Measurements from ENCODE around the gene AHI1. TPM values are rescaled to one million over a fixed set of nuclear protein-coding genes. Genes with fewer than 3 reads are reported as not detected.
A peak's percentile ranks its signal among the peaks of the same experiment; 100 is the strongest.

Gene AHI1
- total and polyA plus RNA-seq, 3 donors from 2014 or later = 33.9 to 93.1 (median 56.4) TPM

DNA sequence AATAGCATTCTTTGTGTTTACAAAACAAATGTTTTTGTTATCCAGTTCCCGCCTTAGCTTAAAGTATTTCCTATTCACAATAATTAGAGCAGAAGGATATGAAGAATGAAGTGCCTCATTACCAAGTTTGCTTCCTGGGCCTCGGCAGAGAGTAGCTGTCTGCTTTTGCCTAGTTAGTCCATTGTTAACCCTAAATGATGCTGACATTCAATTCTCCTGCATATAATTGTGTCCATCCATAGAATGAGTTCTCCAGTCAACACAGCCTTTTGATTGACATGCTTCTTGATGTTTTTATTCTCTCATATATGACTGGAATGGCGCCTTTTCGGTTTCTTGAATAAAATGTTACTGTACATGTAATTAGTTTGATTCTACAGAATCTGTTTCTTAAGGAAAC, 215.6 kb downstream of the AHI1 start:
- DNase-seq = no peak
- H3K9me3 ChIP-seq = no peaks in the 10 kb centered on the region
- H3K27ac ChIP-seq = no peak overlapping the region
- no peaks in the 10 kb centered on the region for H3K27me3 ChIP-seq
- intact Hi-C loops (cut with DNase I; ENCODE audit: low total_unique reads) = no loop called here
- TF ChIP-seq POLR2A (IDR thresholded peaks at IDR 0.05) = no peak
- TF ChIP-seq, protein P1, sequence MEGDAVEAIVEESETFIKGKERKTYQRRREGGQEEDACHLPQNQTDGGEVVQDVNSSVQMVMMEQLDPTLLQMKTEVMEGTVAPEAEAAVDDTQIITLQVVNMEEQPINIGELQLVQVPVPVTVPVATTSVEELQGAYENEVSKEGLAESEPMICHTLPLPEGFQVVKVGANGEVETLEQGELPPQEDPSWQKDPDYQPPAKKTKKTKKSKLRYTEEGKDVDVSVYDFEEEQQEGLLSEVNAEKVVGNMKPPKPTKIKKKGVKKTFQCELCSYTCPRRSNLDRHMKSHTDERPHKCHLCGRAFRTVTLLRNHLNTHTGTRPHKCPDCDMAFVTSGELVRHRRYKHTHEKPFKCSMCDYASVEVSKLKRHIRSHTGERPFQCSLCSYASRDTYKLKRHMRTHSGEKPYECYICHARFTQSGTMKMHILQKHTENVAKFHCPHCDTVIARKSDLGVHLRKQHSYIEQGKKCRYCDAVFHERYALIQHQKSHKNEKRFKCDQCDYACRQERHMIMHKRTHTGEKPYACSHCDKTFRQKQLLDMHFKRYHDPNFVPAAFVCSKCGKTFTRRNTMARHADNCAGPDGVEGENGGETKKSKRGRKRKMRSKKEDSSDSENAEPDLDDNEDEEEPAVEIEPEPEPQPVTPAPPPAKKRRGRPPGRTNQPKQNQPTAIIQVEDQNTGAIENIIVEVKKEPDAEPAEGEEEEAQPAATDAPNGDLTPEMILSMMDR (IDR thresholded peaks at IDR 0.05) = no peak
- H3K4me1 ChIP-seq = no peaks in the 10 kb centered on the region
- no peaks in the 10 kb centered on the region for H3K36me3 ChIP-seq (ENCODE audit: low read depth, missing control alignments)
- no peak overlapping the region for H3K4me3 ChIP-seq
- WGBS, 2 donors = 79% methylated on average over 4 of the region's 4 CpGs

DNA sequence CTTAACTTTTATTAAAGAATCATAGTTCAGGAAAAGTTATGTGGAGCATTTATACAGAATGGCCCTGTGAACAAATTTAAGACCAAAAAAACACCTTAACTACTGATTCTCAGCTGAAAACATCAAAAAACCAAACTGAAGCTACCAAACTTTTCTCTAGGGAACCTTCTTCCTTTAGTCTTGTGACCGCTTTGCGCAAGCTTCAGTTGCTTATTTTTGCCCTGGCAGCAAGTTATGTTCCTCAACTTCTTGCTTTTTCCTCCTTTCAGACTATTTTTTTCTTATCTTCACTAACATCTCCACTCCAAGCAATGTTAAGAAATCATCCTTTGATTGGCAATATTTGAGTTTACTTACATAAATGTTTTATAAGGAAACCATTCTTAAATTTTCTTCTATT, 216.3 kb downstream of the AHI1 start:
- peak; percentile 19 for DNase-seq
- no peak overlapping the region for H3K27ac ChIP-seq
- H3K9me3 ChIP-seq = no peaks in the 10 kb centered on the region
- 90 to 94% methylated on average over 2 of the region's 2 CpGs for WGBS, 2 donors
- TF ChIP-seq, protein P1 (IDR thresholded peaks at IDR 0.05) = no peak
- no peak for TF ChIP-seq POLR2A (IDR thresholded peaks at IDR 0.05)
- no peaks in the 10 kb centered on the region for H3K36me3 ChIP-seq (ENCODE audit: low read depth, missing control alignments)
- H3K4me3 ChIP-seq = no peak overlapping the region
- H3K4me1 ChIP-seq = no peaks in the 10 kb centered on the region
- intact Hi-C loops (cut with DNase I; ENCODE audit: low total_unique reads) = no loop called here
- H3K27me3 ChIP-seq = no peaks in the 10 kb centered on the region

DNA sequence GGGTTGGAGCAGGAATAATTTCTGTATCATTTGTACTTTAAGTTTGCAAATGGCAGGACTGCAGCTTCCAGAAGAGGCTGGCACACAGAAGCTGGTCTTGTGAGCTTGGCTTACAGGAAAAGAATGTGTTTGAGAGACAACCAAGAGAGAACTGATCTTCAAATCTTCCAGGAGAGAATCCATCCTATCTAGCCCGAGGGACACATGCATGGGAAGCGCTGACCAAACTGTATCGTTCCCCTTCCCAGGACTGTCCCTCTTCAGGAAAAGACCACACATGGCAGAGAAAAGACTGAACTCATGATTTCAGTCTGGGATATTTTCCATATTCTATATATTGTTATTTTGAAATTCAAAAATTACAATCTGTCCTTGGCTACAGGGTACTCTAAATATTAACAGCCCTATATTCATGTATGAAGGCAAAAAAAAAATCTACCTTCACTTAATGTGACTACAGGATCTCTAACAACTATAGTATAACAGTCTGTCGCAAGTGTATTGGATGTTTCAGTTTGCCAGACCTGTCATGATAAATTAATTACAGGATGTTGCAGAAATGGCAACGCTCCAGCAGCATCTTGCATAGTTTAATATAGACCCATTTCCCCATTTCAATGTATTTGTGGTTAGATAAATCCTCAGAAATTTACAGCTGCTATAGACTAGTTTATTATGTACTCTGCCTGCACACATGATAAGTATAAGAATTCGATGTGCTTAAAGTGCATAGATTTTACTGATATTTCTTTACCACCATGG, 217.0 kb downstream of the AHI1 start:
- intact Hi-C loops (cut with DNase I; ENCODE audit: low total_unique reads) = no loop called here
- H3K36me3 ChIP-seq (ENCODE audit: low read depth, missing control alignments) = no peaks in the 10 kb centered on the region
- WGBS, 2 donors = 50 to 58% methylated on average over 6 of the region's 6 CpGs
- TF ChIP-seq POLR2A (IDR thresholded peaks at IDR 0.05) = no peak
- TF ChIP-seq, protein P1 (IDR thresholded peaks at IDR 0.05) = no peak
- no peaks in the 10 kb centered on the region for H3K4me1 ChIP-seq
- no peak overlapping the region for H3K4me3 ChIP-seq
- no peak for DNase-seq
- no peaks in the 10 kb centered on the region for H3K9me3 ChIP-seq
- no peak overlapping the region for H3K27ac ChIP-seq
- H3K27me3 ChIP-seq = no peaks in the 10 kb centered on the region

DNA sequence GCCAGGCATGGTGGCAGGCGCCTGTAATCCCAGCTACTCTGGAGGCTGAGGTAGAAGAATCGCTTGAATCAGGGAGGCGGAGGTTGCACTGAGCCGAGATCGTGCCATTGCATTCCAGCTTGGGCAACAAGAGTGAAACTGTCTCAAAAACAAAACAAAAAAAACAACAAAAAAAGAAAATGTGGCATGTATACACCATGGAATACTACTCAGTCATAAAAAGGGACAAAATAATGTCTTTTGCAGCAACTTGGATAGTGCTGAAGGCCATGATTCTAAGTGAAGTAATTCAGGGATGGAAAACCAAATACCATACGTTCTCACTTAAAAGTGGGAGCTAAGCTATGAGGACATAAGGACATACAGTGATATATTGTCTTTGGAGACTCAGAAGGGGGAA, 220.1 kb downstream of the AHI1 start:
- Histone ChIP-seq H3K27me3 (no peaks in the 10 kb centered on the region), H3K36me3 (ENCODE audit: low read depth, missing control alignments) (no peaks in the 10 kb centered on the region), H3K4me1 (no peaks in the 10 kb centered on the region), H3K4me3 (no peak overlapping the region), H3K27ac (no peak overlapping the region), H3K9me3 (no peaks in the 10 kb centered on the region)
- intact Hi-C loops (cut with DNase I; ENCODE audit: low total_unique reads) = no loop called here
- 93 to 95% methylated on average over 6 of the region's 6 CpGs for WGBS, 2 donors
- TF ChIP-seq, protein P1 (IDR thresholded peaks at IDR 0.05) = no peak
- no peak for TF ChIP-seq POLR2A (IDR thresholded peaks at IDR 0.05)
- DNase-seq = no peak

Measured in testis (tissue), 3 donors.